HepG2 (cell line): Measurements from ENCODE around the gene LAG3. TPM values are rescaled to one million over a fixed set of nuclear protein-coding genes. Genes with fewer than 3 reads are reported as not detected.

ENCODE experiments used
- ASH2L ChIP-seq: fragments of 300-600, 200-600 bp; sonication (generic); IDR thresholded peaks from 2 replicates; pipeline ENCODE4 v1.7.0; 2017; ENCODE audit warnings: low read depth, mild to moderate bottlenecking, moderate library complexity, mixed read lengths, low read length; ENCODE audit not compliant: insufficient read length
- CERS6 ChIP-seq: sonication (generic); formaldehyde crosslinking; IDR thresholded peaks from 2 replicates; pipeline ENCODE4 v1.5.0; 2020; ENCODE audit warnings: missing genetic modification reagents
- GMEB1 ChIP-seq: sonication (generic); formaldehyde crosslinking; IDR thresholded peaks from 2 replicates; pipeline ENCODE4 v1.5.1; 2020; ENCODE audit warnings: missing genetic modification reagents, mild to moderate bottlenecking, borderline replicate concordance
- MEF2D ChIP-seq: sonication (generic); formaldehyde crosslinking; IDR thresholded peaks from 2 replicates; pipeline ENCODE4 v1.5.1; 2020; ENCODE audit warnings: mild to moderate bottlenecking, missing genetic modification reagents
- POGK ChIP-seq: sonication (generic); formaldehyde crosslinking; conservative IDR thresholded peaks from 2 replicates; pipeline ENCODE4 v1.8.0; 2022; ENCODE audit warnings: mild to moderate bottlenecking, moderate library complexity, missing genetic modification reagents
- ZC3H13 ChIP-seq: sonication (generic); formaldehyde crosslinking; IDR thresholded peaks from 2 replicates; pipeline ENCODE4 v1.8.1; 2023; ENCODE audit warnings: mild to moderate bottlenecking, missing genetic modification reagents, moderate library complexity
- ZMYM2 ChIP-seq: sonication (generic); formaldehyde crosslinking; IDR thresholded peaks from 2 replicates; pipeline ENCODE4 v1.8.0; 2022; ENCODE audit warnings: mild to moderate bottlenecking, missing genetic modification reagents
- ZNF484 ChIP-seq: sonication (generic); formaldehyde crosslinking; IDR thresholded peaks from 2 replicates; pipeline ENCODE4 v1.5.1; 2020; ENCODE audit warnings: mild to moderate bottlenecking, low read depth, missing genetic modification reagents, borderline replicate concordance
- ZNF547 ChIP-seq: sonication (generic); formaldehyde crosslinking; IDR thresholded peaks from 2 replicates; pipeline ENCODE4 v1.5.1; 2020; ENCODE audit warnings: mild to moderate bottlenecking, missing genetic modification reagents
- ZNF556 ChIP-seq: sonication (generic); formaldehyde crosslinking; IDR thresholded peaks from 2 replicates; pipeline ENCODE4 v1.4.0; 2020; ENCODE audit warnings: mild to moderate bottlenecking, missing genetic modification reagents, borderline replicate concordance
- ZNF691 ChIP-seq: sonication (generic); formaldehyde crosslinking; IDR thresholded peaks from 2 replicates; pipeline ENCODE4 v1.4.0; 2020; ENCODE audit warnings: missing genetic modification reagents, low read depth, mild to moderate bottlenecking, borderline replicate concordance
- ZNF772 ChIP-seq: sonication (generic); formaldehyde crosslinking; IDR thresholded peaks from 2 replicates; pipeline ENCODE4 v1.5.0; 2020; ENCODE audit warnings: mild to moderate bottlenecking, missing genetic modification reagents
- ZNF878 ChIP-seq: sonication (generic); formaldehyde crosslinking; IDR thresholded peaks from 2 replicates; pipeline ENCODE4 v1.8.1; 2023; ENCODE audit warnings: mild to moderate bottlenecking, missing genetic modification reagents, moderate library complexity
- polyA plus RNA-seq, 8 experiments: library from polyadenylated mRNA; depleted of rRNA in 3 of 8; stranded (reverse) in 7 of 8; unstranded in 1 of 8; fragments of >200 nt; fragmentation: Illumina TruSeq in 4 of 8; extraction: Trizol in 4 of 8; gene quantifications; 2 replicates each; pipeline versions ENCODE4 v1.2.1 to v1.2.3, GENCODE V29; 2011 to 2016; ENCODE audit warnings: low read depth in 4 of 8, missing spikeins in 1 of 8, mixed read lengths in 1 of 8; ENCODE audit not compliant: insufficient read depth in 1 of 8
- total RNA-seq, 5 experiments: library from RNA; depleted of rRNA; stranded (reverse); fragments of >200 nt; fragmentation: Illumina TruSeq; extraction: Trizol; gene quantifications; 2 replicates each; pipeline ENCODE4 v1.2.3, GENCODE V29; 2016; ENCODE audit warnings: low read depth in 1 of 5

The LAG3 gene
- total and polyA plus RNA-seq, 2 of the 13 experiments (the other 11 are each of a cell fraction or from before 2014, with no cell fraction given), result 0.11 to 0.26 TPM

- TF ChIP-seq ZC3H13 (CRISPR knock-in tag) (peak; percentile 87), ZMYM2 (peak; percentile 42; the same call in 1 of the 2 replicates), CERS6 (no peak), ZNF556 (CRISPR knock-in tag) (peak; percentile 71; the same call in 1 of the 2 replicates), ZNF547 (peak; percentile 49; the same call in 1 of the 2 replicates), GMEB1 (CRISPR knock-in tag) (peak; percentile 62; the same call in 1 of the 2 replicates), MEF2D (CRISPR knock-in tag) (peak; percentile 80), ZNF878 (CRISPR knock-in tag) (peak; percentile 90), ASH2L (peak; percentile 46), ZNF691 (CRISPR knock-in tag) (0 out of 2 replicates have a peak, but pooled peaks have one; percentile 27), ZNF484 (CRISPR knock-in tag) (no peak), ZNF772 (0 out of 2 replicates have a peak, but pooled peaks have one; percentile 49), POGK (CRISPR knock-in tag) (0 out of 2 replicates have a peak, but pooled peaks have one; percentile 34)
Observed at GRCh38 chr12:6792522-6793201, 20.3 kb downstream of the LAG3 start (continued).
